ENCODE data around the gene CD59.
A peak's percentile ranks its signal among the peaks of the same experiment; 100 is the strongest.

The CD59 gene

GRCh38 chr11:33696931-33697638, 39.1 kb downstream of the CD59 start:
- H3K9me3 Mint-ChIP-seq, result no peaks in the 10 kb centered on the region
- H3K4me3 Mint-ChIP-seq, result no peak overlapping the region
- H3K4me1 Mint-ChIP-seq, result peaks cover 33% of the 10 kb centered on the region
- peaks cover 12% of the 10 kb centered on the region for H3K27me3 Mint-ChIP-seq
- ATAC-seq, result no peak
- H3K27ac Mint-ChIP-seq, result no peak overlapping the region
- H3K36me3 Mint-ChIP-seq, result no peaks in the 10 kb centered on the region

DNA sequence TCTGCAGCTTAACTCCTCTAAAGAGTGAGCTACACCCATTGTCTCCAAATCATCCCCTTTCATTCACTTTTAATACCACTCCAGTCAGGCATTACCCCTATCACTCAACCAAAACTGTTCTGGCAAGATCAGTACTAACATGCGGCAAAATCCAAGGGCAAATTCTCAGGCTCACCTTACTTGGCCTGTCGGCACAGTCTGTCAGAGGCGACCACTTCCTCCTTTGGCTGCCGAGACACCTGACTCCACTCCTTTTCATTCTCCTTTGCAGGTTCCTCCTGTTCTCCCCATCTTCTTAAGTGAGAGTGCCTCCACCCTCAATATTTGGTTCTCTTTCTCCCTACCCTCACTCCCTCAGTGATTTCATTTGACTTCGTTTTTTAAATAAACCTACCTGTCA, 39.8 kb downstream of the CD59 start:
- Mint-ChIP-seq H3K36me3 (no peaks in the 10 kb centered on the region), H3K9me3 (no peaks in the 10 kb centered on the region)
- no peak for ATAC-seq

GRCh38 chr11:33695051-33695566, 41.1 kb downstream of the CD59 start:
- Mint-ChIP-seq H3K36me3 (no peaks in the 10 kb centered on the region), H3K4me3 (no peak overlapping the region), H3K4me1 (peaks cover 24% of the 10 kb centered on the region), H3K27me3 (peaks cover 12% of the 10 kb centered on the region), H3K27ac (no peak overlapping the region), H3K9me3 (no peaks in the 10 kb centered on the region)
- no peak for ATAC-seq

More for the DNA sequence above, 39.8 kb downstream of the CD59 start:
- H3K27me3 Mint-ChIP-seq, result peaks cover 12% of the 10 kb centered on the region
- no peak overlapping the region for H3K4me3 Mint-ChIP-seq
- H3K4me1 Mint-ChIP-seq, result peaks cover 30% of the 10 kb centered on the region
- no peak overlapping the region for H3K27ac Mint-ChIP-seq

- ATAC-seq, result no peak
- H3K27ac Mint-ChIP-seq, result no peak overlapping the region
- no peaks in the 10 kb centered on the region for H3K9me3 Mint-ChIP-seq
- H3K4me3 Mint-ChIP-seq, result no peak overlapping the region
- peaks cover 18% of the 10 kb centered on the region for H3K4me1 Mint-ChIP-seq
- peaks cover 12% of the 10 kb centered on the region for H3K27me3 Mint-ChIP-seq
- H3K36me3 Mint-ChIP-seq, result no peaks in the 10 kb centered on the region
Measured at GRCh38 chr11:33694346-33695050, 41.7 kb downstream of the CD59 start.

DNA sequence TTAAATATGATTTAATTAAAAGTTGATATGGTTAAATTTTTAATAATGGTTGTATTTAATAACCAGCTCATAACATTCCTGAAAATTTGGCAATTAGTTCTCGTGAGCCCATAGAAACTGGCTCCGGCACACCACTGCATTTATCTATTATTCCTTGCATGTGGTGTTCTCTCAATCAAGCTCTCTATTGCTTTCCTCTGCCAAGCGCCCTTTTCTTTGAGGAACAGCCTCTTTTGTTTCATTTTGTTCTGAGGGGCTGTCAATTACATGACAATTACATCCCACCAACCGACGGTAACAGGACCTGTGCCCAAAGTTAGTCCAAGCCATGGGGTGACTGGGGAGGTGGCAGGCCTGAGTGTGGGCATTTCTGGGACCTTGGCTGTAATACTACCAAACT, 43.7 kb downstream of the CD59 start:
- Mint-ChIP-seq H3K4me1 (peaks cover 11% of the 10 kb centered on the region), H3K27me3 (peaks cover 12% of the 10 kb centered on the region)

DNA sequence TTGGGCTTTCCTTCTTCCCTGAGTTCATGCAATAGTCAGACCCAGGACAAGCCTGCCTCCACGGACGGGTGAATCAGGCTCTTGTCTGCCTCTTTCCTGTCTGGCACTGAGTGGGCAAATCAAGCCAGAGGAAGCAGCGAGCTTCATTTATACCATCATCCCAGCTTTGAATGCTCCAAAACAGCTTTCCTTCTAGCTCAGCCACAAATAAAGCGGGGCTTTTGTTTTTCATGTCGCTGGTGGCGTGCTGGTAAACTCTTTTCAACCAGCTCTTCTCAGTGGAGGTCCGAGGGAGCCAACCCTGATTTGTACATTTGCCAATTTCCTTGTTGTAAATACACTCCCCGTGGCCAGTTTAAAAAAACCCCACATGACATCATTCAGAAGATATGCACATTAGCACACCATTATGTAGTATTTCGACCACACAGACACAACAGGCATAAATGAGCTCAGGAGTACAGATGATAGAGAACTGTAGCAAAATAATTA, 44.2 kb downstream of the CD59 start:
- ATAC-seq, result no peak
- Mint-ChIP-seq H3K27me3 (peaks cover 12% of the 10 kb centered on the region), H3K4me3 (no peak overlapping the region), H3K9me3 (no peaks in the 10 kb centered on the region), H3K4me1 (peaks cover 10% of the 10 kb centered on the region), H3K27ac (no peak overlapping the region), H3K36me3 (no peaks in the 10 kb centered on the region)

More for the DNA sequence above, 43.7 kb downstream of the CD59 start:
- Mint-ChIP-seq H3K27ac (no peak overlapping the region), H3K4me3 (no peak overlapping the region), H3K9me3 (no peaks in the 10 kb centered on the region), H3K36me3 (no peaks in the 10 kb centered on the region)
- no peak for ATAC-seq

DNA sequence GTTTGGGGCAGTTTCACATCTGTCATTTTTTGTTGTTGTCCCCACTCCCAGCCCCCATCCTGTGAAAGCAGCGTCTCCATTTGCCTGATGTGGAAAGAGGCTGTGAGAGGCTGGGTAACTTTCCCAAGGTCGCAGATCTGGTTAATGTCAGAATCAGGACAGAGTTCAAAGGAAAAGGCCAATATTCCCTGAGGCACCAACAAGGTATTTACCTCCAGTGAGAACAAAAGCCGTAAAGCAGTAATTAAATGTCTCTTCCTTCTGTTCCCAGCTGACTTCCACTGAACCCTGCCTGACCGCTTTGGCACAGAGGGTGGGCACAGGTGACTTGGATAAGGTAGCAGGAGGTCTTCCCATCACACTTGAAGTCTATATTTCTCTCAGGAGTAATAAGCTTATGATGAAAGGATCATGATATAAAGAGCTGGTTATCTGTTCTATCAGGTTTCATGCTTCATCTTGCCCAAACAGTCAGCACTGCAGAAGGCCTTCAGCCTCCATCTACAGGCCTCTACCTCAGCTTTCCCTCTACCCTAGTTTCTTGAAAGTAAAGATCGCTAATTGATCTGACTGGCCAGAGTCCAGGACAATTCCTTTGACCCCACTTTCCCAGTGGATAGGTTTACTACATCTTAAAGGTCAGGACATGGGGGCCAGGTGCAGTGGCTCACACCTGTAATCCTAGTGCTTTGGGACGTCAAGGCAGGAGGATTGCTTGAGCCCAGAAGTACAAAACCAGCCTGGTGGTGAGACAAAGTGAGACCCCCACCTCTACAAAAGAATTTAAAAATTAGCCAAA, 45.0 kb downstream of the CD59 start:
- H3K27me3 Mint-ChIP-seq, result peaks cover 12% of the 10 kb centered on the region
- no peak overlapping the region for H3K27ac Mint-ChIP-seq
- peaks cover 2% of the 10 kb centered on the region for H3K4me1 Mint-ChIP-seq
- no peak for ATAC-seq
- no peaks in the 10 kb centered on the region for H3K36me3 Mint-ChIP-seq
- H3K9me3 Mint-ChIP-seq, result no peaks in the 10 kb centered on the region
- H3K4me3 Mint-ChIP-seq, result no peak overlapping the region

- peaks cover 12% of the 10 kb centered on the region for H3K27me3 Mint-ChIP-seq
- H3K27ac Mint-ChIP-seq, result no peak overlapping the region
- no peaks in the 10 kb centered on the region for H3K36me3 Mint-ChIP-seq
- ATAC-seq, result no peak
- no peaks in the 10 kb centered on the region for H3K4me1 Mint-ChIP-seq
- no peaks in the 10 kb centered on the region for H3K9me3 Mint-ChIP-seq
- no peak overlapping the region for H3K4me3 Mint-ChIP-seq
Measured at GRCh38 chr11:33690290-33691065, 45.7 kb downstream of the CD59 start.

GRCh38 chr11:33689501-33689900, 46.7 kb downstream of the CD59 start:
- no peak overlapping the region for H3K27ac Mint-ChIP-seq
- peaks cover 13% of the 10 kb centered on the region for H3K27me3 Mint-ChIP-seq
- H3K36me3 Mint-ChIP-seq, result no peaks in the 10 kb centered on the region
- no peak for ATAC-seq
- H3K9me3 Mint-ChIP-seq, result no peaks in the 10 kb centered on the region
- no peak overlapping the region for H3K4me3 Mint-ChIP-seq
- H3K4me1 Mint-ChIP-seq, result no peaks in the 10 kb centered on the region

DNA sequence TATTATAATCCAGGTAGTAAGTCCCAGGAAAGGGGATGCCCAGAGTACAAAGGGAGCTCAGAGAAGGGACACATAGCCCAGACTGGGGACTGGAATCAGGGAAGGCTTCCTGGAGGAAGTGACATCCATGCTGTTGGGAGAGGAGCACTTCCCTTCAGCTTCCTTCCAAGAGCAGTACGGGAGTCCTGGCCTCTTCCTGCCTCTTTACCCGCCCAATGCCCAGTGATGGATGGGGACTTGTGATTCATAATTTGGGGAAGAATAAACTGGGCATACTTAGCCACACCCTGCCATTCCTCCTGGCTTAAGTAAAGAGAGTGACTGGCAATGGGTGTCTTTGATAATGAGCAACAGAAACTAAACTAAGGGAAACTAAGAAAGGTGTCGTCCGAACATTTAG, 47.1 kb downstream of the CD59 start:
- H3K27ac Mint-ChIP-seq, result no peak overlapping the region
- ATAC-seq, result no peak
- no peaks in the 10 kb centered on the region for H3K9me3 Mint-ChIP-seq
- no peaks in the 10 kb centered on the region for H3K4me1 Mint-ChIP-seq
- H3K27me3 Mint-ChIP-seq, result peaks cover 17% of the 10 kb centered on the region
- H3K4me3 Mint-ChIP-seq, result no peak overlapping the region
- no peaks in the 10 kb centered on the region for H3K36me3 Mint-ChIP-seq

DNA sequence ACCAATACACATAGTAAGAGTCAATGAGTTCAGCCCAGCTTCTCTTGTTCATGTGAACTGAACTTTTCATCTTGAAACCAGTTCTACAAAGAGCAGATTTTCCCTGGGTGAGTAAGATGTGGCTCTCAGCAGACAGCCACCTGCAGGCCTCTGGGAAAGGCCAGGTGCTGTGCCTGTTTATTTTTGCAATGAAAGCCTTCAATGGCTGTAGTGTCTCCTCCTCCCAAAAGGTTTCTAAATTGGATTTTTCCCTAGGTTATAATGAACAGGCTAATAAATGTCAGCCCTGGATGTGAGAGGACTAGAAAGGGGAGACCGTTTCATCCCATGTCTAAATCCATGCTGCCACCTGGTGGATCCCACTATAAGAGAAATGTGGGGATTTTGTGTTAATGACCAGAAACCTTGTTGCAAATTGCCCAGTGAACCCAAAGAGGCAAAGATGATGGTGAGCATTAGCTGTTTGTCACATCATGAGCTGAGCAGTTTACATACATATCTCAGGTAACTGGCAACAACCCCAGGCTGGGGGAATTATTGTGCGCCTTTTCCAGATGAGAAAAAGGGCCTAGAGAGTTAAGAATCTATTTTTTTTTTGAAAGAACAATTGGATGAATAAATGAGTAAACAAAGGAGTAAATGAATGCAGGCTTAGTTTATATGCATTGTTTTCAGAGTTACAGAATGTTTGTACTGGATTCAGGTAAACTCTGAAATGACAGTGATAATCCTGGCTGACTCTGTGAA, 48.3 kb downstream of the CD59 start:
- Mint-ChIP-seq H3K27ac (no peak overlapping the region), H3K4me3 (no peak overlapping the region), H3K9me3 (no peaks in the 10 kb centered on the region), H3K36me3 (no peaks in the 10 kb centered on the region), H3K27me3 (peaks cover 19% of the 10 kb centered on the region), H3K4me1 (no peaks in the 10 kb centered on the region)
- ATAC-seq, result peak; percentile 69

DNA sequence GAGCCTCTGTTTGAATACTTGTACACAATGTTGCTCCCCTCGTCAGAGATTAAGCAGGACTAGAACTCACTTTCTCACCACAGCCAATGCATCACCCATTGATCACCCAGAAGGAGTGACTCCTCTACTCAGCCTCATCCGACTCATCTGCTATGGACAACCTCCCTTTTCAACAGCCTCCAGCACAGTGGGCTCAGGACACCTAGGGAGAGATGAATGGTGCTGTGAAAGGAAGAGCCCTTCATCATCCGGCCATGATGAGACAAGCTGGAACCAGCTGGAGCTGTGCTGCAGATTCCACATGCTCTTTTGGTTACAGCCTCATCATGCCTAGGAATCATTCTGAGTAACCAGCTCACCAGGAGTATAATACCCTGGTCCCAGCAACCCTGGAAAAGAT, 51.1 kb downstream of the CD59 start:
- Mint-ChIP-seq H3K4me1 (no peaks in the 10 kb centered on the region), H3K27me3 (peaks cover 45% of the 10 kb centered on the region), H3K36me3 (no peaks in the 10 kb centered on the region), H3K27ac (no peak overlapping the region), H3K9me3 (no peaks in the 10 kb centered on the region), H3K4me3 (no peak overlapping the region)
- no peak for ATAC-seq

DNA sequence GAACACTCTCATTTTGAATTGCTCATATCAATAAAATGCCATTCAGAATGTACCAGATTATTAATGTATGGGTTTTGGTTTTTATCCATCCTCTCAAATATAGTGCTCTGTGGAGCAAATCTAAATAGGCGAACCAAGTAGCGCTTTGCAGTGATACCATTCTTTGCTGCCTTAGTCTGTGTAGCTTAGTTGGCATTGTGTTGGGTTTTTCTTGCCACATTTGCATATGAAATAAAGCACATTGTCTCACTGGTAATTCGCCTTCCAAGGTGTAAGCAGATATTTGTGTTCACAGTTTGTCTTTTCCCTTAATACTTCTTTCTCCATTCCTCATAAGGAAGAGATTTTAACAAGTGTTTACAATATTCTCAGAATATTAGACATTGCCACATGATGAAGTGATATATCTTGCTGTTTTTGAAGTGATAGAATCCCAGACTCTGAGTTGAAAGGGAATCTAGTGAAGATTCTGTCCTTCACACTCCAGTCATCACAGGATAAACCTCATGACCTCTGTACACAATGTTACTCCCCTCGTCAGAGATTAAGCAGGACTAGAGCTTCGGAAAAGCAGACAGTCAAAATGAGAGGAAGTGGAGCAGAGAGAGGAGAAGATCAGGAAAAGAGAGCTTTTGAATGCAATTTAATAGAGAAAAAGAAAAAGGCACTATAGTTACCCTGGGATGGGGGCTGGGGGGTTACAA, 52.1 kb downstream of the CD59 start:
- no peak overlapping the region for H3K27ac Mint-ChIP-seq
- H3K4me3 Mint-ChIP-seq, result no peak overlapping the region

GRCh38 chr11:33682446-33682845, 53.8 kb downstream of the CD59 start:
- Mint-ChIP-seq H3K27ac (no peak overlapping the region), H3K36me3 (no peaks in the 10 kb centered on the region), H3K4me1 (no peaks in the 10 kb centered on the region), H3K4me3 (no peak overlapping the region), H3K27me3 (peaks cover 56% of the 10 kb centered on the region), H3K9me3 (peaks cover 9% of the 10 kb centered on the region)
- no peak for ATAC-seq

More for the DNA sequence above, 52.1 kb downstream of the CD59 start:
- H3K36me3 Mint-ChIP-seq, result no peaks in the 10 kb centered on the region
- peaks cover 55% of the 10 kb centered on the region for H3K27me3 Mint-ChIP-seq
- no peak for ATAC-seq
- no peaks in the 10 kb centered on the region for H3K4me1 Mint-ChIP-seq
- no peaks in the 10 kb centered on the region for H3K9me3 Mint-ChIP-seq
